GM12878 (cell line): ENCODE measurements around the gene CCDC197. TPM values are rescaled to one million over a fixed set of nuclear protein-coding genes. Genes with fewer than 3 reads are reported as not detected.

Experiments used
- ATAC-seq: fragments of 200-7000 bp; cut with Tn5 transposase; 3 replicates; pipeline ENCODE4 v1.9.1; 2020; ENCODE audit warnings: mild to moderate bottlenecking, moderate library complexity
- BruUV-seq: library from RNA; stranded (reverse); fragments of 400-500 nt; replicated peaks from 2 replicates; lab custom pipeline; 2021; lab: Mats Ljungman, UMichigan
- CTCF ChIA-PET: fragments of 300-600 bp; sonication (Branson Sonifier 250); formaldehyde crosslinking; extraction: SDS; loops from one replicate; lab custom pipeline; 2021; ENCODE audit warnings: inconsistent platforms; lab: Yijun Ruan, JAX
- POLR2A ChIA-PET: fragments of 350-600 bp; formaldehyde crosslinking; extraction: SDS; loops from one replicate; lab custom pipeline; 2021; ENCODE audit warnings: inconsistent platforms; lab: Charles Lee
- RAD21 ChIA-PET: fragments of 300-600 bp; sonication (Branson Sonifier 250); formaldehyde crosslinking; loops from one replicate; lab custom pipeline; 2023; ENCODE audit warnings: antibody characterized with exemption; ENCODE audit not compliant: unreplicated experiment; lab: Charles Lee
- SMC1A ChIA-PET: fragments of 300-600 bp; sonication (Branson Sonifier 250); formaldehyde crosslinking; loops from one replicate; lab custom pipeline; 2023; ENCODE audit not compliant: unreplicated experiment, uncharacterized antibody; lab: Charles Lee
- DNase-seq: peaks from one replicate; pipeline ENCODE4 v3.0.0-alpha.2; 2011; ENCODE audit warnings: low read depth, low spot score
- FAIRE-seq: peaks from 3 replicates; lab custom pipeline; 2011; peaks lifted over from hg19 to GRCh38; lab: Jason Lieb, UNC
- H2AFZ ChIP-seq: 2 replicates; pipeline ENCODE4 v1.6.0; 2011; ENCODE audit warnings: low read depth, low read length, control low read depth; ENCODE audit not compliant: control insufficient read depth
- H3K27ac ChIP-seq: 2 replicates; pipeline ENCODE4 v1.5.1; 2011; ENCODE audit warnings: control low read depth; ENCODE audit not compliant: control insufficient read depth, insufficient read depth
- H3K27me3 ChIP-seq, 2 experiments: replicated peaks in 1 of 2; 2 replicates each; pipeline versions ENCODE4 v1.6.0 to v1.6.1; 2011; ENCODE audit warnings: low read length in 1 of 2; ENCODE audit not compliant: control insufficient read depth in 2 of 2, insufficient read depth in 2 of 2
- H3K36me3 ChIP-seq, 2 experiments: 2 replicates each; pipeline ENCODE4 v1.5.1; 2011; ENCODE audit warnings: low read length in 1 of 2; ENCODE audit not compliant: control insufficient read depth in 2 of 2, insufficient read depth in 2 of 2
- H3K4me1 ChIP-seq: 2 replicates; pipeline ENCODE4 v1.6.1; 2011; ENCODE audit warnings: mild to moderate bottlenecking, low read length, moderate library complexity, mixed read lengths; ENCODE audit not compliant: control insufficient read depth, insufficient read depth
- H3K4me2 ChIP-seq: 2 replicates; pipeline ENCODE4 v1.6.0; 2011; ENCODE audit warnings: control low read depth; ENCODE audit not compliant: control insufficient read depth, insufficient read depth
- H3K4me3 ChIP-seq: fragments of 200-600 bp; sonication (generic); 2 replicates; pipeline ENCODE4 v1.5.1; 2016
- H3K79me2 ChIP-seq: 2 replicates; pipeline ENCODE4 v1.6.0; 2011; ENCODE audit warnings: low read length; ENCODE audit not compliant: control insufficient read depth, insufficient read depth
- H3K9ac ChIP-seq: 2 replicates; pipeline ENCODE4 v1.8.0; 2011; ENCODE audit warnings: low read length, control low read depth, mixed read lengths; ENCODE audit not compliant: control insufficient read depth, insufficient read depth
- H3K9me3 ChIP-seq: replicated peaks from 3 replicates; pipeline ENCODE4 v1.5.1; 2011; ENCODE audit warnings: mild to moderate bottlenecking, low read length; ENCODE audit not compliant: control insufficient read depth, insufficient read depth
- H4K20me1 ChIP-seq: 2 replicates; pipeline ENCODE4 v1.6.0; 2011; ENCODE audit not compliant: control insufficient read depth, insufficient read depth
- BCL11A ChIP-seq: IDR thresholded peaks from 2 replicates; pipeline ENCODE4 v1.6.1; 2011; ENCODE audit warnings: low read depth, low read length
- GABPA ChIP-seq: IDR thresholded peaks from 2 replicates; pipeline ENCODE4 v1.6.1; 2014; ENCODE audit warnings: antibody characterized with exemption, low read depth, mild to moderate bottlenecking, inconsistent platforms
- HDAC2 ChIP-seq: fragments of 200-600 bp; sonication (generic); IDR thresholded peaks from 2 replicates; pipeline ENCODE4 v1.6.1; 2017
- JUNB ChIP-seq: IDR thresholded peaks from 2 replicates; pipeline ENCODE4 v1.6.1; 2016; ENCODE audit warnings: antibody characterized with exemption, mild to moderate bottlenecking
- KAT2A ChIP-seq: conservative IDR thresholded peaks from 2 replicates; pipeline ENCODE4 v1.6.1; 2011; ENCODE audit warnings: low read depth, low read length; ENCODE audit not compliant: control insufficient read depth
- MTA3 ChIP-seq: IDR thresholded peaks from 2 replicates; pipeline ENCODE4 v1.6.1; 2012; ENCODE audit warnings: low read length, inconsistent platforms, borderline replicate concordance
- PAX8 ChIP-seq: fragments of 450-650 bp; IDR thresholded peaks from 2 replicates; pipeline ENCODE4 v1.6.1; 2017; ENCODE audit warnings: mild to moderate bottlenecking, moderate library complexity
- RAD51 ChIP-seq: fragments of 450-650 bp; IDR thresholded peaks from 2 replicates; pipeline ENCODE4 v1.6.1; 2016; ENCODE audit warnings: moderate library complexity, mild to moderate bottlenecking, inconsistent platforms
- RBBP5 ChIP-seq: fragments of 200-600 bp; sonication (generic); conservative IDR thresholded peaks from 2 replicates; pipeline ENCODE4 v1.6.1; 2016
- TARDBP ChIP-seq: IDR thresholded peaks from 2 replicates; pipeline ENCODE4 v1.6.1; 2016; ENCODE audit warnings: borderline replicate concordance
- TCF12 ChIP-seq: IDR thresholded peaks from 2 replicates; pipeline ENCODE4 v1.6.1; 2011; ENCODE audit warnings: low read depth, mild to moderate bottlenecking, low read length
- TCF7 ChIP-seq: IDR thresholded peaks from 2 replicates; pipeline ENCODE4 v1.6.1; 2014; ENCODE audit warnings: antibody characterized with exemption, borderline replicate concordance
- WGBS: methylation state at CpG from one replicate; pipeline ENCODE4 v1.1.6; 2016; ENCODE audit warnings: low lambda C conversion rate; ENCODE audit not compliant: insufficient replicate concordance, insufficient coverage; ENCODE audit errors: missing lambda C conversion rate; 5-methylcytosine and 5-hydroxymethylcytosine counted together
- in situ Hi-C: fragments of 300-500 bp; cut with MboI; formaldehyde crosslinking; loops from 9 replicates; pipeline ENCODE4 v1.14.3; 2018; ENCODE audit warnings: mixed read lengths
- intact Hi-C: fragments of 100-400 bp; cut with micrococcal nuclease; formaldehyde crosslinking; loops from one replicate; pipeline ENCODE4 v1.14.2; 2022; ENCODE audit not compliant: unreplicated experiment
- polyA plus RNA-seq, 11 experiments: library from polyadenylated mRNA; depleted of rRNA in 4 of 11; unstranded in 6 of 11; stranded (reverse) in 5 of 11; fragments of >200 nt; fragmentation: Nextera tagmentation in 4 of 11; fragmentation: Illumina TruSeq in 1 of 11; extraction: Ambion mirVana in 4 of 11; extraction: Trizol in 1 of 11; gene quantifications; 1 replicate in 1 of 11; 2 replicates in 10 of 11; pipeline versions ENCODE4 v1.2.1 to v1.2.3, GENCODE V29; 2011 to 2016; ENCODE audit warnings: inconsistent platforms in 2 of 11, missing spikeins in 2 of 11, low read depth in 1 of 11
- total RNA-seq, 4 experiments: library from RNA; depleted of rRNA in 3 of 4; stranded (reverse); fragments of >200 nt in 3 of 4; fragmentation: Illumina TruSeq in 1 of 4; extraction: Trizol in 1 of 4; gene quantifications; 2 replicates each; pipeline versions ENCODE4 v1.2.1 to v1.2.3, GENCODE V29; 2013 to 2021
- TF ChIP-seq, protein P1 (sequence below): fragments of 450-650 bp; IDR thresholded peaks from 2 replicates; pipeline ENCODE4 v1.6.1; 2018; ENCODE audit warnings: borderline replicate concordance, mild to moderate bottlenecking; ENCODE audit not compliant: partially characterized antibody
- TF ChIP-seq, protein P2 (sequence below): fragments of 450-650 bp; IDR thresholded peaks from 2 replicates; pipeline ENCODE4 v1.6.1; 2016; ENCODE audit warnings: mild to moderate bottlenecking

CCDC197 gene
- total and polyA plus RNA-seq, 10 of the 15 experiments (the other 5 are each of a cell fraction or from before 2014, with no cell fraction given), result 0.12 TPM; not detected in 9

DNA sequence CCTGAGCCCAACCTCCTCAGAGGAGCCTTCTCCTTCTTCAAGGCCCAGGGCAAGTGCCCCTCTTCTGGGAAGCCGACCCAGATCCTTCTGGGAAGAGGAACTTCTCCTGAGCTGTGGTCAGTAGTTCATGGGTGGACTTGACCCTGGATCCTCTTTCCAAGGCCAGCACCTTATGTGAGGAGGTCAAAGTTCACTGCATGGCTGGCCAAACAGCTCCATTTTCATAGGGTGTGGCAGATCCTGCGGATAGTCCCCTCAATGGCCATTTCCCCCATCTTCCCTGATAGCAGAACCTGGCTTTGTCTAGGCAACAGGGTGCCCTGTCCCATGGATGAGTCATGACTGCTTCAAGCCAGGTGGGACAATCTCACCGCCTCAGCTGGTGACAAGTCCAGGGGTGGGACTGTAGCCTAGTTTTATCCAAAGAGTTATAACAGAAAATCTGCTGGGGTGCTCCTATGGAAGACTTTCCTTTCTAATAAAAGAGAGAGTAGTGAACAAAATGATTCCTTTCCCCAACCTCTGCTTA is 31.1 kb upstream of the CCDC197 start:
- WGBS, result 98% methylated on average over 3 of the region's 3 CpGs
- ATAC-seq, result no peak
- H3K27ac ChIP-seq, result no peak overlapping the region

DNA sequence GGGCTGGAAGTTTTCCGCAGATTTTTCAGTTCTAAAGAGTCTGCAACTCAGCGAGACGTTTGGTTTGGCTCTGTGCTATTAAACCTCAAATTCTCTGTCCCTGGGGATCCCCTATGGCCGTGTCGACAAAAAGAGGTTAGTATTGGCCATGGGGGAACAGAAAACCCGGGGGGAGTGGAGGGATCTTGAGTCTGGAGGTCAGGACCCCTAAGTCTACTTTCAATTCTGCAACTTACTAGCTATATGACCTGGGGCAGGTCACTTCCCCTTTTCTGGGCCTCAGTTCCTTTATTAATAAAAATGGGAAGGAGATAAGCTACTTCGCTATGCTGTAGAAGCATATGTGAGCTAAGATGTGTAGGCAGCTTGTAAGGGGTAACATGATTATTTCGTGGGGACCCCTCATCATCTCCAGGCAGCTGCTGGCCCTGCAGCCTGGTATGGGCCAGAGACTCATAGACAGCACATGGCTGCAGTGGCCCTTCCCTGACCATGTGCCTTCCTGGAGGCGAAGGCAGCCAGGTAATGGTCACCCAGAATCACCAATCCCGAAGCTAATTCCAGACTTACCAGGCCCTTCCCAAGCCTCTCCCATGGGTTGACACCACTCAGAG is 29.4 kb upstream of the CCDC197 start:
- in situ Hi-C loops (loop anchor here (25.0 kb wide), 2 partner anchors 1205 to 1695 kb away; no protein-coding TSS in a partner anchor), intact Hi-C loops (loop anchor here (1.0 kb wide), 1 partner anchor 8 kb away; no protein-coding TSS in a partner anchor)
- Histone ChIP-seq H3K4me2 (peak overlapping the region; percentile 80), H3K36me3 (no peaks in the 10 kb centered on the region), H3K27me3 (no peaks in the 10 kb centered on the region), H3K9ac (peak overlapping the region; percentile 63), H3K4me3 (peak overlapping the region; percentile 15; the same call in 1 of the 2 replicates), H2AFZ (no peak overlapping the region), H4K20me1 (no peaks in the 10 kb centered on the region), H3K9me3 (no peaks in the 10 kb centered on the region; the same call in 1 of the 3 replicates), H3K27ac (peak overlapping the region; percentile 85), H3K79me2 (no peaks in the 10 kb centered on the region), H3K4me1 (peaks cover 97% of the 10 kb centered on the region)
- FAIRE-seq (peak; percentile 78), ATAC-seq (peak; percentile 68), DNase-seq (peak; percentile 86)
- ChIA-PET RAD21 (interaction anchor here (1.0 to 16.9 kb wide), 7 partner anchors 9 to 37 kb away, joined by 4 to 324 read pairs (median 27); partner anchors contain the start of gene ASB2), SMC1A (interaction anchor here (0.8 to 20.2 kb wide), 9 partner anchors 10 to 89 kb away, joined by 3 to 409 read pairs (median 10); partner anchors contain the start of gene ASB2), CTCF (interaction anchor here (0.8 to 20.8 kb wide), 16 partner anchors 8 to 169 kb away, joined by 3 to 399 read pairs (median 4); partner anchors contain the start of gene CCDC197), POLR2A (interaction anchor here (1.0 to 6.4 kb wide), 11 partner anchors 8 to 34 kb away, joined by 3 to 128 read pairs (median 7); partner anchors contain the start of genes ASB2 and CCDC197)
- BruUV-seq, result no TSS peak
- WGBS, result 6% methylated on average over 10 of the region's 10 CpGs
- TF ChIP-seq RBBP5, result no peak
- TF ChIP-seq GABPA, result no peak
- TF ChIP-seq, protein P1, sequence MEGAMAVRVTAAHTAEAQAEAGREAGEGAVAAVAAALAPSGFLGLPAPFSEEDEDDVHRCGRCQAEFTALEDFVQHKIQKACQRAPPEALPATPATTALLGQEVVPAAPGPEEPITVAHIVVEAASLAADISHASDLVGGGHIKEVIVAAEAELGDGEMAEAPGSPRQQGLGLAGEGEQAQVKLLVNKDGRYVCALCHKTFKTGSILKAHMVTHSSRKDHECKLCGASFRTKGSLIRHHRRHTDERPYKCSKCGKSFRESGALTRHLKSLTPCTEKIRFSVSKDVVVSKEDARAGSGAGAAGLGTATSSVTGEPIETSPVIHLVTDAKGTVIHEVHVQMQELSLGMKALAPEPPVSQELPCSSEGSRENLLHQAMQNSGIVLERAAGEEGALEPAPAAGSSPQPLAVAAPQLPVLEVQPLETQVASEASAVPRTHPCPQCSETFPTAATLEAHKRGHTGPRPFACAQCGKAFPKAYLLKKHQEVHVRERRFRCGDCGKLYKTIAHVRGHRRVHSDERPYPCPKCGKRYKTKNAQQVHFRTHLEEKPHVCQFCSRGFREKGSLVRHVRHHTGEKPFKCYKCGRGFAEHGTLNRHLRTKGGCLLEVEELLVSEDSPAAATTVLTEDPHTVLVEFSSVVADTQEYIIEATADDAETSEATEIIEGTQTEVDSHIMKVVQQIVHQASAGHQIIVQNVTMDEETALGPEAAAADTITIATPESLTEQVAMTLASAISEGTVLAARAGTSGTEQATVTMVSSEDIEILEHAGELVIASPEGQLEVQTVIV, result no peak
- TF ChIP-seq, protein P2, sequence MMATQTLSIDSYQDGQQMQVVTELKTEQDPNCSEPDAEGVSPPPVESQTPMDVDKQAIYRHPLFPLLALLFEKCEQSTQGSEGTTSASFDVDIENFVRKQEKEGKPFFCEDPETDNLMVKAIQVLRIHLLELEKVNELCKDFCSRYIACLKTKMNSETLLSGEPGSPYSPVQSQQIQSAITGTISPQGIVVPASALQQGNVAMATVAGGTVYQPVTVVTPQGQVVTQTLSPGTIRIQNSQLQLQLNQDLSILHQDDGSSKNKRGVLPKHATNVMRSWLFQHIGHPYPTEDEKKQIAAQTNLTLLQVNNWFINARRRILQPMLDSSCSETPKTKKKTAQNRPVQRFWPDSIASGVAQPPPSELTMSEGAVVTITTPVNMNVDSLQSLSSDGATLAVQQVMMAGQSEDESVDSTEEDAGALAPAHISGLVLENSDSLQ, result 0 out of 2 replicates have a peak, but pooled peaks have one; percentile 3
- peak; percentile 99 for TF ChIP-seq BCL11A
- peak; percentile 91 for TF ChIP-seq JUNB
- TF ChIP-seq PAX8, result no peak
- TF ChIP-seq TCF12, result peak; percentile 89
- peak; percentile 54 for TF ChIP-seq RAD51
- no peak for TF ChIP-seq HDAC2

More for the DNA sequence above, 31.1 kb upstream of the CCDC197 start:
- no peak for DNase-seq
- ChIA-PET RAD21 (interaction anchor here (1.3 to 15.3 kb wide), 4 partner anchors 9 to 34 kb away, joined by 3 to 324 read pairs (median 6); partner anchors contain the start of gene ASB2), SMC1A (interaction anchor here (1.2 to 1.6 kb wide), 6 partner anchors 8 to 34 kb away, joined by 3 to 6 read pairs (median 4); partner anchors contain the start of gene CCDC197), POLR2A (interaction anchor here (1.0 to 2.0 kb wide), 5 partner anchors 8 to 16 kb away, joined by 3 to 7 read pairs (median 4); no protein-coding TSS in a partner anchor), CTCF (interaction anchor here (0.6 to 4.1 kb wide), 4 partner anchors 10 to 35 kb away, joined by 3 to 27 read pairs (median 4); partner anchors contain the start of gene ASB2)
- H3K4me3 ChIP-seq, result no peak overlapping the region
- no peaks in the 10 kb centered on the region for H3K27me3 ChIP-seq
- BruUV-seq, result no TSS peak
- intact Hi-C loops, result no loop called here
- FAIRE-seq, result no peak
- no peaks in the 10 kb centered on the region for H4K20me1 ChIP-seq
- H3K9ac ChIP-seq, result no peak overlapping the region
- in situ Hi-C loops, result loop anchor here (25.0 kb wide), 2 partner anchors 1204 to 1696 kb away; no protein-coding TSS in a partner anchor
- H3K79me2 ChIP-seq, result no peaks in the 10 kb centered on the region
- H3K36me3 ChIP-seq, result no peaks in the 10 kb centered on the region
- H3K4me2 ChIP-seq, result peak overlapping the region; percentile 80; the same call in 1 of the 2 replicates
- H2AFZ ChIP-seq, result no peak overlapping the region
- TF ChIP-seq MTA3 (no peak), KAT2A (no peak), TCF7 (no peak), TARDBP (no peak)
- no peaks in the 10 kb centered on the region; the same call in 1 of the 3 replicates for H3K9me3 ChIP-seq
- H3K4me1 ChIP-seq, result peaks cover 98% of the 10 kb centered on the region
